PC-9 (cell line): ENCODE measurements around the gene PIH1D1.

ENCODE experiments used
- CTCF ChIP-seq: fragments of 200-600 bp; sonication (generic); conservative IDR thresholded peaks from 2 replicates; pipeline ENCODE4 v1.6.1; 2017; ENCODE audit warnings: mixed run types, antibody characterized with exemption, mild to moderate bottlenecking, moderate library complexity
- EZH2 ChIP-seq: fragments of 200-600 bp; sonication (generic); IDR thresholded peaks from 2 replicates; pipeline ENCODE4 v1.8.0; 2017; ENCODE audit warnings: antibody characterized with exemption, low read depth

GRCh38 chr19:49414256-49414655 lies 37.4 kb downstream of the PIH1D1 start:
- TF ChIP-seq CTCF (no peak), EZH2 (no peak)
